Measurements from ENCODE around the gene SSR1.

Gene SSR1

GRCh38 chr6:7249946-7250643 lies 62.9 kb downstream of the SSR1 start:
- Histone ChIP-seq H2BK5ac (ENCODE audit: low read depth, low read length, poor library complexity, severe bottlenecking) (no peak overlapping the region), H3K23ac (ENCODE audit: low read length in 2 of 2) (no peak overlapping the region), H4K91ac (ENCODE audit: low read length) (no peak overlapping the region), H3K4me3 (ENCODE audit: insufficient read depth in 1 of 2, low read depth in 1 of 2, low read length in 2 of 2) (no peak overlapping the region), H3K4ac (ENCODE audit: low read depth in 1 of 2, low read length in 2 of 2) (no peak overlapping the region), H3K27ac (ENCODE audit: low read length, poor library complexity, severe bottlenecking) (no peak overlapping the region), H3K27me3 (ENCODE audit: control insufficient read depth in 1 of 2, insufficient read depth in 1 of 2, low read length in 2 of 2) (no peaks in the 10 kb centered on the region), H2BK120ac (ENCODE audit: low read depth, low read length) (no peak overlapping the region), H3K9me3 (ENCODE audit: control insufficient read depth, low read length) (no peaks in the 10 kb centered on the region), H2BK15ac (ENCODE audit: low read depth, poor library complexity, severe bottlenecking) (no peak overlapping the region), H4K8ac (ENCODE audit: low read length) (no peak overlapping the region), H2AFZ (ENCODE audit: low read depth, low read length) (no peak overlapping the region), H3K4me1 (ENCODE audit: control insufficient read depth, insufficient read depth, low read depth, low read length) (peaks cover 3% of the 10 kb centered on the region), H2BK12ac (ENCODE audit: low read length in 2 of 2) (no peak overlapping the region), H3K36me3 (ENCODE audit: control insufficient read depth in 1 of 2, insufficient read depth in 2 of 2, low read depth in 1 of 2, low read length in 2 of 2) (peaks cover 64 to 74% of the 10 kb centered on the region in 2 experiments), H3K4me2 (ENCODE audit: low read length, poor library complexity, severe bottlenecking) (no peak overlapping the region), H3K14ac (ENCODE audit: low read length in 2 of 2) (no peak overlapping the region), H2AK5ac (ENCODE audit: low read length, severe bottlenecking) (no peak overlapping the region), H3K18ac (ENCODE audit: low read depth in 1 of 2, low read length in 2 of 2) (no peak overlapping the region), H3K79me1 (replicated peaks; ENCODE audit: low read length, poor library complexity, severe bottlenecking) (peaks cover 42% of the 10 kb centered on the region), H3K9ac (ENCODE audit: low read length) (no peak overlapping the region)
- 67% methylated on average over 6 of the region's 7 CpGs for WGBS
- DNase-seq, result no peak

GRCh38 chr6:7249391-7249790 lies 63.6 kb downstream of the SSR1 start:
- Histone ChIP-seq H3K79me1 (replicated peaks; ENCODE audit: low read length, poor library complexity, severe bottlenecking) (peaks cover 43% of the 10 kb centered on the region), H3K23ac (ENCODE audit: low read length in 2 of 2) (no peak overlapping the region), H2BK120ac (ENCODE audit: low read depth, low read length) (no peak overlapping the region), H3K4me3 (ENCODE audit: insufficient read depth in 1 of 2, low read depth in 1 of 2, low read length in 2 of 2) (no peak overlapping the region), H3K27ac (ENCODE audit: low read length, poor library complexity, severe bottlenecking) (no peak overlapping the region), H3K4me2 (ENCODE audit: low read length, poor library complexity, severe bottlenecking) (no peak overlapping the region), H3K36me3 (ENCODE audit: control insufficient read depth in 1 of 2, insufficient read depth in 2 of 2, low read depth in 1 of 2, low read length in 2 of 2) (peaks cover 64 to 79% of the 10 kb centered on the region in 2 experiments), H2AK5ac (ENCODE audit: low read length, severe bottlenecking) (no peak overlapping the region), H2BK5ac (ENCODE audit: low read depth, low read length, poor library complexity, severe bottlenecking) (no peak overlapping the region), H3K4ac (ENCODE audit: low read depth in 1 of 2, low read length in 2 of 2) (no peak overlapping the region), H3K27me3 (ENCODE audit: control insufficient read depth in 1 of 2, insufficient read depth in 1 of 2, low read length in 2 of 2) (no peaks in the 10 kb centered on the region), H2BK15ac (ENCODE audit: low read depth, poor library complexity, severe bottlenecking) (no peak overlapping the region), H4K8ac (ENCODE audit: low read length) (no peak overlapping the region), H3K14ac (ENCODE audit: low read length in 2 of 2) (no peak overlapping the region), H3K9ac (ENCODE audit: low read length) (no peak overlapping the region), H2BK12ac (ENCODE audit: low read length in 2 of 2) (no peak overlapping the region), H3K9me3 (ENCODE audit: control insufficient read depth, low read length) (no peaks in the 10 kb centered on the region), H4K91ac (ENCODE audit: low read length) (no peak overlapping the region), H3K4me1 (ENCODE audit: control insufficient read depth, insufficient read depth, low read depth, low read length) (peaks cover 3% of the 10 kb centered on the region), H3K18ac (ENCODE audit: low read depth in 1 of 2, low read length in 2 of 2) (no peak overlapping the region), H2AFZ (ENCODE audit: low read depth, low read length) (no peak overlapping the region)
- no peak for DNase-seq
- no CpG with 5 or more reads among the region's 2 CpGs for WGBS

DNA sequence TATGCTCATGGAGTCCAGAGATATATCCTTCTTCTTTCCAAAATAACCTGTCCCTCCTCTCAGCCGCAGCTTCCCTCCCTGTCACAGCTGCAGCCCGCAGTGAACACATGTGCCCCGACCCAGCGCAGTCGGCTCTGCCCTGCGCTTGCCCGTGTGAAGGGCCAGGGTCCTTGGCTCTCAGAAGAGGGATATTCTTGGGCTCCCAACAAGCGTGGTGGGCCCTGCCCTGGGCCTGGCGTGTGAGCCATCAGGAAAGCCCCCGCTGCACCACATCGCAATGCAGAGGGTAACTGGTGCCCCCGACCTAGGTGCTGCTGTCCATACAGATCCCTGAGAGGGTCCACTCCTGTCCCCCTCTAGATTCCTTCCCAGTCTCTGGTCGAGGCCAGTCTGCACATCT lies 65.2 kb downstream of the SSR1 start:
- Histone ChIP-seq H2BK12ac (ENCODE audit: low read length in 2 of 2) (no peak overlapping the region), H3K27ac (ENCODE audit: low read length, poor library complexity, severe bottlenecking) (no peak overlapping the region), H2BK120ac (ENCODE audit: low read depth, low read length) (no peak overlapping the region), H3K36me3 (ENCODE audit: control insufficient read depth in 1 of 2, insufficient read depth in 2 of 2, low read depth in 1 of 2, low read length in 2 of 2) (peaks cover 57 to 82% of the 10 kb centered on the region in 2 experiments), H2AK5ac (ENCODE audit: low read length, severe bottlenecking) (no peak overlapping the region), H2BK5ac (ENCODE audit: low read depth, low read length, poor library complexity, severe bottlenecking) (no peak overlapping the region), H3K79me1 (replicated peaks; ENCODE audit: low read length, poor library complexity, severe bottlenecking) (peaks cover 39% of the 10 kb centered on the region), H2BK15ac (ENCODE audit: low read depth, poor library complexity, severe bottlenecking) (no peak overlapping the region), H2AFZ (ENCODE audit: low read depth, low read length) (no peak overlapping the region), H3K4me3 (ENCODE audit: insufficient read depth in 1 of 2, low read depth in 1 of 2, low read length in 2 of 2) (no peak overlapping the region), H3K4ac (ENCODE audit: low read depth in 1 of 2, low read length in 2 of 2) (no peak overlapping the region), H3K27me3 (ENCODE audit: control insufficient read depth in 1 of 2, insufficient read depth in 1 of 2, low read length in 2 of 2) (no peaks in the 10 kb centered on the region), H3K14ac (ENCODE audit: low read length in 2 of 2) (no peak overlapping the region), H3K4me1 (ENCODE audit: control insufficient read depth, insufficient read depth, low read depth, low read length) (peaks cover 6% of the 10 kb centered on the region), H3K23ac (ENCODE audit: low read length in 2 of 2) (no peak overlapping the region), H3K18ac (ENCODE audit: low read depth in 1 of 2, low read length in 2 of 2) (no peak overlapping the region), H4K8ac (ENCODE audit: low read length) (no peak overlapping the region), H3K9me3 (ENCODE audit: control insufficient read depth, low read length) (no peaks in the 10 kb centered on the region), H3K9ac (ENCODE audit: low read length) (no peak overlapping the region), H3K4me2 (ENCODE audit: low read length, poor library complexity, severe bottlenecking) (no peak overlapping the region), H4K91ac (ENCODE audit: low read length) (no peak overlapping the region)
- DNase-seq, result no peak
- 96% methylated on average over 12 of the region's 13 CpGs for whole genome bisulfite sequencing

DNA sequence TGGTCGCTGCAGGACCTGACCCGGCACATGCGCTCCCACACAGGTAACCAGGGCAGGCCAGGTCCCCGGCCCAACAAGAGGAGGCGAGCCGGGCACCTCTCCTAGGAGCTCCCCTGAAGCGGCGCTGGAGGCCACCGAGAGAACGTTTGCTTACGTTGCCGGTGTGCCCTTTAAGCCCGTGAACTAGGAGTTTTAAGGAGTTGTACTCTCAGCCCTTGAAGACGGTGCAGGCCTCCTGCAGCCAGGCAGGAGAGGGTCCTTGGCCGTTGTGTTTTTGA lies 65.9 kb downstream of the SSR1 start:
- WGBS, result 97% methylated on average over 15 of the region's 15 CpGs
- H4K91ac ChIP-seq (ENCODE audit: low read length), result no peak overlapping the region

More for the DNA sequence above, 65.9 kb downstream of the SSR1 start:
- Histone ChIP-seq H3K27me3 (ENCODE audit: control insufficient read depth in 1 of 2, insufficient read depth in 1 of 2, low read length in 2 of 2) (no peaks in the 10 kb centered on the region), H3K14ac (ENCODE audit: low read length in 2 of 2) (no peak overlapping the region), H3K79me1 (replicated peaks; ENCODE audit: low read length, poor library complexity, severe bottlenecking) (peaks cover 41% of the 10 kb centered on the region), H3K27ac (ENCODE audit: low read length, poor library complexity, severe bottlenecking) (no peak overlapping the region), H3K9ac (ENCODE audit: low read length) (no peak overlapping the region), H2AK5ac (ENCODE audit: low read length, severe bottlenecking) (no peak overlapping the region), H3K4me3 (ENCODE audit: insufficient read depth in 1 of 2, low read depth in 1 of 2, low read length in 2 of 2) (no peak overlapping the region), H3K23ac (ENCODE audit: low read length in 2 of 2) (no peak overlapping the region), H3K4ac (ENCODE audit: low read depth in 1 of 2, low read length in 2 of 2) (no peak overlapping the region), H2AFZ (ENCODE audit: low read depth, low read length) (no peak overlapping the region), H3K36me3 (ENCODE audit: control insufficient read depth in 1 of 2, insufficient read depth in 2 of 2, low read depth in 1 of 2, low read length in 2 of 2) (peaks cover 50 to 77% of the 10 kb centered on the region in 2 experiments), H2BK120ac (ENCODE audit: low read depth, low read length) (no peak overlapping the region), H2BK15ac (ENCODE audit: low read depth, poor library complexity, severe bottlenecking) (no peak overlapping the region), H3K18ac (ENCODE audit: low read depth in 1 of 2, low read length in 2 of 2) (no peak overlapping the region), H2BK5ac (ENCODE audit: low read depth, low read length, poor library complexity, severe bottlenecking) (no peak overlapping the region), H4K8ac (ENCODE audit: low read length) (no peak overlapping the region), H3K9me3 (ENCODE audit: control insufficient read depth, low read length) (no peaks in the 10 kb centered on the region), H3K4me1 (ENCODE audit: control insufficient read depth, insufficient read depth, low read depth, low read length) (peaks cover 7% of the 10 kb centered on the region), H3K4me2 (ENCODE audit: low read length, poor library complexity, severe bottlenecking) (no peak overlapping the region), H2BK12ac (ENCODE audit: low read length in 2 of 2) (no peak overlapping the region)
- DNase-seq, result no peak

All from mesenchymal stem cell (in vitro differentiated cells and primary cell).